ENCODE measurements around the gene TMEM131.
A peak's percentile ranks its signal among the peaks of the same experiment; 100 is the strongest.

Gene TMEM131

GRCh38 chr2:97755491-97755890 is 240.3 kb downstream of the TMEM131 start:
- peaks cover 43% of the 10 kb centered on the region for H3K4me1 Mint-ChIP-seq
- H3K27me3 Mint-ChIP-seq (ENCODE audit: low read depth, poor library complexity): no peaks in the 10 kb centered on the region
- H3K9me3 Mint-ChIP-seq: no peaks in the 10 kb centered on the region
- TF ChIP-seq CTCF (IDR thresholded peaks at IDR 0.05): no peak
- no peak overlapping the region for H3K4me3 Mint-ChIP-seq
- peaks cover 47% of the 10 kb centered on the region for H3K36me3 Mint-ChIP-seq (ENCODE audit: low read depth)
- DNase-seq: no peak
- peak overlapping the region; percentile 85 for H3K27ac Mint-ChIP-seq

DNA sequence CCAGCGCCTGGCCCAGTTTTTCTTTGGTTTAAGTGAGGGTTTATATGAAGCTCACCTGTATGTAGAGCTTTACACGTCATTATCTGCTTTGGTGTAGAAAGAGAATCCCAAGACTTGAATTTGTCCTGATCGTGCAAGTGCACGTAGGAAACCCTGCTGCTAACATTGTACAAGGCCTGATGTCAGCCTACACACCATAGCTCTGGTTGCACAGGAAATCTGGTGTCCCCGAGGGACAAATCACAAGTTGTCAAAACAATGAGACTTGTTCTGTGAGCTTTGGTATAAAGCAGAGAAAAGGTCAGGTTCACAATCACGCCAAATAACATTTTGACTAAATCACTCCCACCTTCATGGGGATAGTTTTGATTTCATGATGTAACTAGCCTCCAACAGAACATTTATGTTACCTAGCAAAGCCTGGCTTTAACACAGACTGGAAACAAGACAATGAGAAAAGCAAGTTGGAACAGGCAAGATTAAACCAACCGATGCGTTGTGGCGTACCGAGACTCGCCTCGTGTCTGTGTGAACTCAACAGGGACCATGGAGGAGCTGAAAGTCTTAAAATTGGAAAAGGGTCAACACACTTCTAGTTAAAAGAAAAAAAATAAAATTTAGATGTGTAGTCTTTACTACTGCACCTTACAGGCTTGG is 240.9 kb downstream of the TMEM131 start:
- peak overlapping the region; percentile 37 for H3K27ac Mint-ChIP-seq
- H3K4me1 Mint-ChIP-seq: peaks cover 49% of the 10 kb centered on the region
- no peaks in the 10 kb centered on the region for H3K27me3 Mint-ChIP-seq (ENCODE audit: low read depth, poor library complexity)
- no peak for TF ChIP-seq CTCF (IDR thresholded peaks at IDR 0.05)
- DNase-seq: no peak
- H3K9me3 Mint-ChIP-seq: no peaks in the 10 kb centered on the region
- peaks cover 41% of the 10 kb centered on the region for H3K36me3 Mint-ChIP-seq (ENCODE audit: low read depth)
- no peak overlapping the region for H3K4me3 Mint-ChIP-seq

DNA sequence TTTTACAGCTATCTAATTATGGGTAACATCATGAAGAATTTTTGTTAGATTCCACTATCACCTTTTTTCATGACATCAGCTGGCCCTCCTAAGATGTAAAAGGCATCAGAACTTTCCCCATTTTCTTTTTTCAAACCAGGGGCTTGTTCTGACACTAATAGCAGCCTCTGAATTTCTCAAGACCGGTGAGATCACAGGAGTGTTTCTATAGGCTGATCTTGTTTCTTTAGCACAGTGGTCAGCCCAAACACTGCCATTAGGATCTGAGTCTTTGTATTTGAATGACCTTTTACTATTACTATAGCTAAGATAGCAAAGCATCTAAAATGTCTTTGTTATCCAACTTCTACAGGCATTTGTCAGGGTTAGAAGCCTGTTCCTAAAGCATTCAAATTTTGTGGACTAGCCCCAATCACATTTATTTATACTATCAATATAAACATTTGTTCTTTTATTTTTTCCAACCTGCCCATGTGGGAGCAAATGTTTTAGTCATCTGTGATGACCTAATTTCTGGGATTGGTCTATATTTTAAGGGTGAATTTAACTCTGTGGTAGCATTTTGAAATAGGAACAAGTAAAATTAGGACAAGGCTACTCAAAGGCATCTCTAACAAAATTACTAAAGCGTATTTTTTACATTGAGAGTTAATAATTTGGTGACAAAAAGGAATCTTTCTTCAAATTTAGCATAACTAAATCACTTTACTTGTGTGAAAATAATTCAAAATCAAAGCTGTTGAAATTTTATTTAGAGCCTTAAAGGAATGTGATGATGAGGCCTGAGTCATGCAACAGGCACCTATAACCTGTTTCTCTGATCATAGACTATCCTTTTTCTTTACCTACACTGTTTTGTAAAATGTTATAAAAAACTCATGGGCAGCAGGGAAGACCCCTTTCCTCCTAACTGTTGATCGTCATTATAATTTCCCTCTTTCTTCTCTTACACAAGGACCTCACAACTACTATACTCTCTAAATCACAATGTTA is 243.1 kb downstream of the TMEM131 start:
- Mint-ChIP-seq H3K4me3 (no peak overlapping the region), H3K27ac (peak overlapping the region; percentile 49), H3K4me1 (peaks cover 64% of the 10 kb centered on the region), H3K27me3 (ENCODE audit: low read depth, poor library complexity) (no peaks in the 10 kb centered on the region), H3K9me3 (no peaks in the 10 kb centered on the region), H3K36me3 (ENCODE audit: low read depth) (peaks cover 25% of the 10 kb centered on the region)
- DNase-seq: no peak
- no peak for TF ChIP-seq CTCF (IDR thresholded peaks at IDR 0.05)

- TF ChIP-seq CTCF (IDR thresholded peaks at IDR 0.05): no peak
- Mint-ChIP-seq H3K4me1 (peaks cover 71% of the 10 kb centered on the region), H3K4me3 (peak overlapping the region; percentile 26), H3K27me3 (ENCODE audit: low read depth, poor library complexity) (no peaks in the 10 kb centered on the region), H3K9me3 (no peaks in the 10 kb centered on the region), H3K36me3 (ENCODE audit: low read depth) (peaks cover 20% of the 10 kb centered on the region), H3K27ac (peak overlapping the region; percentile 92)
- DNase-seq: no peak
These were observed 244.0 kb downstream of the TMEM131 start for GRCh38 chr2:97751752-97752151.

DNA sequence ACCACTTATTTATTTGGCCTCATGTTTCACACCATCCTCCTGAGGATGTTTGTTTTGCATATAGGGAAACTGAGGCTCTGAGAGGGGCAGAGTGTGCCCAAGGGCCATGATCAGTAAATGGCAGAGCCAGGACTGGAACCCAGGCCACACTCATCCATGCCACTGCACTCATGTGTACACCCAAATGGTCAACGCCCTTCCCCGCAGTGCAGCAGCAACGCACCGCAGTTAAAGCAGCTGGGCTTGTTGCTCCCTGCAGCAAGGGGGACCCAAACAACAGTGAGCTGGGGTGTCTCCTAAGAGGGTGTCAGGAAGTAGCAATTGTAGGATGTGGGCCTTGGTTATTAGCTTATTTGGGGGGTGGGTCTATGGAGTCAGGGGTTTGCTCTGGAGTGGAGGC is 245.7 kb downstream of the TMEM131 start:
- Mint-ChIP-seq H3K9me3 (no peaks in the 10 kb centered on the region), H3K36me3 (ENCODE audit: low read depth) (peaks cover 10% of the 10 kb centered on the region), H3K27ac (peak overlapping the region; percentile 27), H3K27me3 (ENCODE audit: low read depth, poor library complexity) (no peaks in the 10 kb centered on the region), H3K4me3 (no peak overlapping the region), H3K4me1 (peaks cover 84% of the 10 kb centered on the region)
- no peak for DNase-seq
- TF ChIP-seq CTCF (IDR thresholded peaks at IDR 0.05): no peak

All from nephron progenitor cell (in vitro differentiated cells).